ENCODE data around the gene VSTM2L.

VSTM2L gene

DNA sequence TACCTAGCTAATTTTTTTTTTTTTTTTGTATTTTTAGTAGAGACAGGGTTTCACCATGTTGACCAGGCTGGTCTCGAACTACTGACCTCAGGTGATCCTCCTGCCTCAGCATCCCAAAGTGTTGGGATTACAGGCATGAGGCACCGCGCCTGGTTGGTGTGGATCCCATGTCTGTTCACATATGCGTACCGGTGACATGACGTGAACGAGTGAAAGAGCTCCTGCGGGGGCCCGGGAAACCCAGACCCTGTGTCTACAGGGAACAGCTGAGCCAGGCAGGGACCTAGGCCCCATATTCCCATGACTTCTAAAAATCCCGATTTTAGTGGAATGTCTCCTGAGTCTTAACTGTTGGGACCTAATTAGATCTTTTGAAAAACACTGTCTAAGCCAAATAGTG, 33.1 kb downstream of the VSTM2L start:
- POLR2A ChIA-PET (ENCODE audit: low non-redundant PET) = no interaction called here
- no peak overlapping the region for H3K27ac ChIP-seq
- TF ChIP-seq, protein P1, sequence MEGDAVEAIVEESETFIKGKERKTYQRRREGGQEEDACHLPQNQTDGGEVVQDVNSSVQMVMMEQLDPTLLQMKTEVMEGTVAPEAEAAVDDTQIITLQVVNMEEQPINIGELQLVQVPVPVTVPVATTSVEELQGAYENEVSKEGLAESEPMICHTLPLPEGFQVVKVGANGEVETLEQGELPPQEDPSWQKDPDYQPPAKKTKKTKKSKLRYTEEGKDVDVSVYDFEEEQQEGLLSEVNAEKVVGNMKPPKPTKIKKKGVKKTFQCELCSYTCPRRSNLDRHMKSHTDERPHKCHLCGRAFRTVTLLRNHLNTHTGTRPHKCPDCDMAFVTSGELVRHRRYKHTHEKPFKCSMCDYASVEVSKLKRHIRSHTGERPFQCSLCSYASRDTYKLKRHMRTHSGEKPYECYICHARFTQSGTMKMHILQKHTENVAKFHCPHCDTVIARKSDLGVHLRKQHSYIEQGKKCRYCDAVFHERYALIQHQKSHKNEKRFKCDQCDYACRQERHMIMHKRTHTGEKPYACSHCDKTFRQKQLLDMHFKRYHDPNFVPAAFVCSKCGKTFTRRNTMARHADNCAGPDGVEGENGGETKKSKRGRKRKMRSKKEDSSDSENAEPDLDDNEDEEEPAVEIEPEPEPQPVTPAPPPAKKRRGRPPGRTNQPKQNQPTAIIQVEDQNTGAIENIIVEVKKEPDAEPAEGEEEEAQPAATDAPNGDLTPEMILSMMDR (conservative IDR thresholded peaks at IDR 0.05; ENCODE audit: low read depth) = no peak
- DNase-seq (ENCODE audit: low spot score) = no peak
- CTCF ChIA-PET = no interaction called here

DNA sequence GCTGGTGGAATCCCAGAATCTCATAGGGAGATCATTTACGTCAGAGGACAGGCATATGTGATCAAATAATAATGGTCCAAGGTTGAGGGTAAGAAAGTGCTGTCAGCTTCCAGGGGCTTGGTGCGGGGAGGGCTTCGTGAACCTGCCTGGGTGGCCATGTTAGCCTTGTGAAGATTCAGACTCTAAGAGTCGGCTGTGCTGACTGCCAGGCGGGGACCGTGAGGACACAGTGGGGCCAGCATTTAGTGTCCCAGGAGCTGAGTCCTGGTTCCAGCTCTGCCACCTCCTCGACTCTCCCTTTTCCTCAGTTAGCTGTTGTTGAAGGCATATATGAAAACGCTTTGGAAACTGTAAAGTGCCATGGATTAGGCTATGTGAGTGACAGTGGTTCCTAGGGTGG, 33.5 kb downstream of the VSTM2L start:
- POLR2A ChIA-PET (ENCODE audit: low non-redundant PET) = no interaction called here
- TF ChIP-seq, protein P1 (conservative IDR thresholded peaks at IDR 0.05; ENCODE audit: low read depth) = no peak
- CTCF ChIA-PET = no interaction called here
- DNase-seq (ENCODE audit: low spot score) = no peak
- H3K27ac ChIP-seq = no peak overlapping the region

DNA sequence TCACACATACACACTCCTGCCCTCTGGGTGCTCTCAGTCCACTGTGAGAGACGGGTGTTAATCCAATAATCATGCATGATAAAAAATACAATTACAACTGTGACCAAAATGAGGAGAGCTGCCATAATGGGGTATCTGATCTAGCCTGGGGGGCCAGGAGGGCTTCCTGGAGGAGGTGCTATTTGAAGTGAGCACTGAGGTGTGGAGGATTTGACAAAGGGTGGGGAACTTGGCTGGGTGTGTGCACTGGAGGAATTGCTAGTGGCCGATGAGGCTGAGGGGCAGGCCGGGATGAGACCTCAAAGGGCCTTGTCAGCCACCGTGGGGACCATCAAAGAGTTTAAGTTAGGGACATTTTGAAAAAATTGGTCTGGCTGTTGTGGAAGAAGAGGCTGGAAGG, 34.8 kb downstream of the VSTM2L start:
- no peak for DNase-seq (ENCODE audit: low spot score)

DNA sequence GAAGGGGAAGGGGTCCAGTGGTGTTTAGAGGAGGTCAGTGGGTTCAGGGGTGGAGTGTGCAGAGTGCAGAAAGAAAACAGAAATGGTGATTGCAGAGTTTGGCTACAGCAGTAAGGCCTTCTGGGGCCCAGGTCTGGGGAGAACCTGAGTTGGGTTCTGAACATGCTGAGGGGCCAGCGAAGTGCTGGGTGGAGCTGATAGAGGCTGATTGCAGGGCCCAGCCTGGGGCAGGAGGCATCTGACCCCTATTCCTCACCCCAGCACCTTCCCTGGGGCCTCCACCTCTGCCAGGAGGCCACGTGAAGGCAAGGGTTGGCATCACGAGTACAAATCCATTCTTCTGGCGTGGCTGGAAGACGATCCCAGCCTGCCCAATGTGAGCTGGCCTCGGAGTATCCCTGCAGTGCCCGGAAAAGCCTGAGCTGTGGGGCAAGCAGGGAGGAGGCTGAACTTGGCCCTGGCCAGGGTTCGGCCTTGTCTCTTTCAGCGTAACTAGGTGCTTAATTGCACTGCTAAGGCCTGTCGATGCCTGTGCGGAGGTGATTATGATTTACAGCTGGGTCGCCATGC, 35.3 kb downstream of the VSTM2L start:
- ChIA-PET POLR2A (ENCODE audit: low non-redundant PET) (no interaction called here), CTCF (no interaction called here)
- no peak for DNase-seq (ENCODE audit: low spot score)
- TF ChIP-seq, protein P1 (conservative IDR thresholded peaks at IDR 0.05; ENCODE audit: low read depth) = no peak
- no peak overlapping the region for H3K27ac ChIP-seq

More for the DNA sequence above, 34.8 kb downstream of the VSTM2L start:
- H3K27ac ChIP-seq = no peak overlapping the region
- ChIA-PET POLR2A (ENCODE audit: low non-redundant PET) (no interaction called here), CTCF (interaction anchor here (0.6 kb wide), 1 partner anchor 383 kb away, joined by 3 read pairs; no protein-coding TSS in a partner anchor)
- TF ChIP-seq, protein P1 (conservative IDR thresholded peaks at IDR 0.05; ENCODE audit: low read depth) = no peak

DNA sequence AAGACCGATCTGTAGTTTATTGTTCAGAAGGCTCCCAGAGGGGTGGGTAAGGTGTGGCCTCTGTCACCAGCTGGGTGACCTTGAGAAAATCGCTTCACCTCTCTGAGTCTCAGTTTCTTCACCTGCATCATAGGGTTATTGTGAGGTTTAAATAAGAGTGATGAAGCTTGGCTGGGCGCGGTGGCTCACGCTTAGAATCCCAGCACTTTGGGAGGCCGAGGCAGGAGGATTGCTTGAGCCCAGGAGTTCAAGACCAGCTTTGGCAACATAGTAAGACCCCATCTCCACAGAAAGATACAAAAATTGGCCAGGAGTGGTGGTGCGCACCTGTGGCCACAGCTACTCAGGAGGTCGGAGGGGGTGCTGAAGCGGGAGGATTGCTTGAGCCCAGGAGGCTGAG, 36.0 kb downstream of the VSTM2L start:
- H3K27ac ChIP-seq = no peak overlapping the region
- no peak for DNase-seq (ENCODE audit: low spot score)
- TF ChIP-seq, protein P1 (conservative IDR thresholded peaks at IDR 0.05; ENCODE audit: low read depth) = no peak
- POLR2A ChIA-PET (ENCODE audit: low non-redundant PET) = no interaction called here
- CTCF ChIA-PET = interaction anchor here (0.6 kb wide), 1 partner anchor 16 kb away, joined by 3 read pairs; no protein-coding TSS in a partner anchor

DNA sequence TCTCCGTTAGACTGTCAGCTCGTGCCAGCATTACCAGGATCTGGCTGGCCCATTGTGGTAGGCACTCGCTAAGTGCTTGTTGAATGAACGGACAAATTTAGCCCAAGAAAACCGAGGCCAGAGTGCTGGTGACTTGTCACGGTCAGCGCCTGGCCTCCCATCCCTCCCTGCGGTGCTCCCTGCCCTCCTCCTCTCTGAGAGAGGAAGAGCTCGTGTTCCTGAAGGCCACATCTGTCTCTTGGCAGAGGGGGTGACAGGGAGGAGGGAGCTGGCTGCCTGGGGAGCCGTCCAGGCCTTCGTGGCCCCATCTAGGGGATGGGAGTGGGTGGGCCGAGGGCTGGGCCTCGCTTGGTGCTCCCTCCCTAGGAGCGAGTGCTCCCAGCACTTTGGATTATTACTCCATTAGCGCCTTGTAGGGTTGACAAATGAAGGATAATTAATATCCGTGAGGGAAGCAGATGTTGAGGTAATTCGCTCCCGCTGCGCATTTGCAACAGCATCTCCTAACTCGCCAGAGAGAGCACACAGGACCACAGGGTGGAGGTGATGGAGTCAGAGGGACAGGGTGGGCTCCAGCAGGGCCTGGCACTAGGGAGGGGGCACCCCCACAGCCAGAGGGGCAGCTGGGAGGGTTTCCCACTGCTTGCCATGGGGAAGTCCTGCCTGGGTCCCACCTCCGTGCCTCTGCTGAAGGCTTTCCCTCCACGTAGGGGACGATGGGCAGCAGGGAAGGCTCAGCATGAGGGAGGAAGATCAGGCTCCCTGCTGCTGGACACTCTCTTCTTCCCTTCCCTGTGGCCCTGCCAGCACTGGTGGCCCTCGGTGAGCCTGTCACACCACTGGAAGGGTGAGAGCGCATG, 37.0 kb downstream of the VSTM2L start:
- TF ChIP-seq, protein P1 (conservative IDR thresholded peaks at IDR 0.05; ENCODE audit: low read depth) = no peak

More for the DNA sequence above, 37.0 kb downstream of the VSTM2L start:
- CTCF ChIA-PET = no interaction called here
- H3K27ac ChIP-seq = no peak overlapping the region
- no peak for DNase-seq (ENCODE audit: low spot score)
- POLR2A ChIA-PET (ENCODE audit: low non-redundant PET) = no interaction called here
